B cell (primary cell): ENCODE data around the gene BABAM2. TPM values are rescaled to one million over a fixed set of nuclear protein-coding genes. Genes with fewer than 3 reads are reported as not detected.
"Not testable (repeated sequence)": the region's sequence is repeated elsewhere in the genome, so short reads cannot be mapped to it uniquely, and the experiment has no call there.

Experiments used
- ATAC-seq: fragments of 200-7000 bp; cut with Tn5 transposase; one replicate; pipeline ENCODE4 v1.10.0; 2021; ENCODE audit warnings: low read depth, mild to moderate bottlenecking, moderate number of reproducible peaks, moderate library complexity
- CTCF ChIA-PET: fragments of 350-600 bp; sonication (Branson Sonifier 250); formaldehyde crosslinking; loops from one replicate; lab custom pipeline; 2021; ENCODE audit warnings: antibody characterized with exemption, inconsistent platforms; lab: Charles Lee
- POLR2A ChIA-PET: fragments of 350-600 bp; sonication (Branson Sonifier 250); formaldehyde crosslinking; loops from one replicate; lab custom pipeline; 2021; ENCODE audit warnings: antibody characterized with exemption; lab: Charles Lee
- DNase-seq: peaks from one replicate; pipeline ENCODE4 v3.0.0; 2013
- H2AFZ ChIP-seq: 2 replicates; pipeline ENCODE4 v1.6.1; 2012; ENCODE audit warnings: mild to moderate bottlenecking, low read depth, low read length; ENCODE audit not compliant: insufficient read depth, poor library complexity, severe bottlenecking
- H3K27ac ChIP-seq, 2 donors: 1 replicate in 1 of 2; 2 replicates in 1 of 2; pipeline ENCODE4 v1.5.1; 2012 to 2013; ENCODE audit warnings: low read length in 2 of 2, mild to moderate bottlenecking in 2 of 2, moderate library complexity in 1 of 2
- H3K27me3 ChIP-seq, 4 experiments: fragments of 200-600 bp in 1 of 4; sonication (generic) in 1 of 4; replicated peaks in 1 of 4; 1 replicate in 2 of 4; 2 replicates in 2 of 4; pipeline versions ENCODE4 v1.6.1 to v1.7.0; 2013 to 2016; ENCODE audit warnings: low read length in 3 of 4, mild to moderate bottlenecking in 2 of 4, mixed read lengths in 1 of 4, moderate library complexity in 1 of 4; ENCODE audit not compliant: insufficient read depth in 4 of 4, control insufficient read depth in 3 of 4; ENCODE audit errors: control extremely low read depth in 1 of 4
- H3K36me3 ChIP-seq, 2 experiments: replicated peaks in 1 of 2; 1 replicate in 1 of 2; 2 replicates in 1 of 2; pipeline versions ENCODE4 v1.6.1 to v1.7.1; 2013; ENCODE audit warnings: low read length in 1 of 2; ENCODE audit not compliant: insufficient read depth in 2 of 2, control insufficient read depth in 1 of 2; ENCODE audit errors: control extremely low read depth in 1 of 2, extremely low read depth in 1 of 2
- H3K4me1 ChIP-seq, 2 donors: fragments of 200-600 bp in 1 of 2; sonication (generic) in 1 of 2; 1 replicate in 1 of 2; 2 replicates in 1 of 2; pipeline versions ENCODE4 v1.5.1 to v1.6.1; 2013 to 2017; ENCODE audit warnings: low read length in 2 of 2; ENCODE audit not compliant: control insufficient read depth in 2 of 2, insufficient read depth in 2 of 2
- H3K4me2 ChIP-seq: replicated peaks from 2 replicates; pipeline ENCODE3; 2012; ENCODE audit warnings: mild to moderate bottlenecking, low read depth, low read length; ENCODE audit not compliant: poor library complexity, severe bottlenecking
- H3K4me3 ChIP-seq, 5 experiments: fragments of 200-600 bp in 1 of 5; sonication (generic) in 1 of 5; 1 replicate in 3 of 5; 2 replicates in 2 of 5; pipeline versions ENCODE4 v1.5.1 to v1.7.0; 2011 to 2016; ENCODE audit warnings: low read length in 4 of 5, mild to moderate bottlenecking in 4 of 5, low read depth in 2 of 5, control low read depth in 1 of 5, moderate library complexity in 1 of 5; ENCODE audit not compliant: insufficient read depth in 1 of 5; ENCODE audit errors: control extremely low read depth in 1 of 5, extremely low read depth in 1 of 5
- H3K79me2 ChIP-seq: fragments of 200-600 bp; sonication (generic); one replicate; pipeline ENCODE4 v1.6.0; 2016; ENCODE audit warnings: low read length; ENCODE audit not compliant: control insufficient read depth, insufficient read depth
- H3K9ac ChIP-seq: fragments of 200-600 bp; sonication (generic); 2 replicates; pipeline ENCODE4 v1.6.1; 2017; ENCODE audit warnings: mild to moderate bottlenecking, low read length, moderate library complexity
- H3K9me3 ChIP-seq, 3 donors: one replicate each; pipeline versions ENCODE4 v1.6.1 to v1.7.1; 2013; ENCODE audit warnings: low read length in 2 of 3; ENCODE audit not compliant: control insufficient read depth in 2 of 3, insufficient read depth in 1 of 3; ENCODE audit errors: control extremely low read depth in 1 of 3
- H4K20me1 ChIP-seq: 2 replicates; pipeline ENCODE4 v1.6.0; 2012; ENCODE audit warnings: mild to moderate bottlenecking, low read length; ENCODE audit not compliant: insufficient read depth, control insufficient read depth, poor library complexity, severe bottlenecking
- H3K27ac Mint-ChIP-seq: one replicate; pipeline ENCODE4 v1.8.0; 2021; ENCODE audit warnings: mixed read lengths
- H3K27me3 Mint-ChIP-seq: one replicate; pipeline ENCODE4 v1.8.0; 2021; ENCODE audit warnings: mixed read lengths
- H3K4me1 Mint-ChIP-seq: one replicate; pipeline ENCODE4 v1.8.0; 2021; ENCODE audit warnings: mixed read lengths
- H3K4me3 Mint-ChIP-seq: one replicate; pipeline ENCODE4 v1.8.0; 2021; ENCODE audit warnings: mixed read lengths
- H3K9me3 Mint-ChIP-seq: one replicate; pipeline ENCODE4 v1.8.0; 2022; ENCODE audit warnings: mixed read lengths; ENCODE audit not compliant: insufficient read depth
- EZH2 ChIP-seq: IDR thresholded peaks from 2 replicates; pipeline ENCODE4 v1.6.1; 2012; ENCODE audit warnings: borderline replicate concordance, low read depth, mild to moderate bottlenecking, moderate library complexity, low read length; ENCODE audit not compliant: insufficient read depth, poor library complexity, severe bottlenecking
- WGBS: methylation state at CpG from one replicate; pipeline ENCODE4 v1.1.5; 2013; ENCODE audit warnings: missing lambda C conversion rate; ENCODE audit not compliant: insufficient coverage; 5-methylcytosine and 5-hydroxymethylcytosine counted together
- intact Hi-C: fragments of 100-400 bp; cut with micrococcal nuclease; formaldehyde crosslinking; loops from one replicate; pipeline ENCODE4 v1.10.0; 2022
- polyA plus RNA-seq: library from polyadenylated mRNA; depleted of rRNA; stranded (reverse); fragments of >200 nt; gene quantifications from 2 replicates; pipeline ENCODE4 v1.2.3, GENCODE V29; 2012
- total RNA-seq, 2 donors: library from RNA; stranded (reverse); fragments of 120-200 nt in 1 of 2; gene quantifications; 1 replicate in 1 of 2; 2 replicates in 1 of 2; pipeline versions ENCODE4 v1.2.3 to v1.2.4, GENCODE V29; 2013 to 2022
- TF ChIP-seq, protein P1 (sequence below): fragments of 200-600 bp; IDR thresholded peaks from one replicate; pipeline ENCODE4 v1.8.0; 2022; ENCODE audit warnings: antibody characterized with exemption, mild to moderate bottlenecking

BABAM2 gene
- total and polyA plus RNA-seq, 2 donors (not counting 1 experiment from before 2014, with no cell fraction given): 22.3 to 69.6 TPM

DNA sequence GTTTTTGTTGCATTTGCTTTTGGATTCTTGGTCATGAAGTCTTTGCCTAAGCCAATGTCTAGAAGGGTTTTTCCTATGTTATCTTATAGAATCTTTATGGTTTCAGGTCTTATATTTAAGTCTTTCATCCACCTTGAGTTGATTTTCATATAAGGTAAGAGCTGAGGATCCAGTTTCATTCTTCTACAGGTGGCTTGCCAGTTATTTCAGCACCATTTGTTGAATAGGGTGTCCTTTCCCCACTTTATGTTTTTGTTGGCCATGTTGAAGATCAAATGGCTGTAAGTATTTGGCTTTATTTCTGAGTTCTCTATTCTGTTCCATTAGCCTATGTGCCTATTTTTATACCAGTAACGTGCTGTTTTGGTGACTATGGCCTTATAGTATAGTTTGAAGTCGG, 129.0 kb downstream of the BABAM2 start:
- H3K79me2 ChIP-seq, CTCF ChIA-PET, H3K4me1 Mint-ChIP-seq, H3K27me3 Mint-ChIP-seq, H3K4me1 ChIP-seq, H2AFZ ChIP-seq, H3K27me3 ChIP-seq, H3K27ac Mint-ChIP-seq, H3K4me2 ChIP-seq, H3K9ac ChIP-seq, H3K4me3 Mint-ChIP-seq, H3K27ac ChIP-seq, DNase-seq, ATAC-seq, POLR2A ChIA-PET, H3K9me3 ChIP-seq, intact Hi-C loops, H3K9me3 Mint-ChIP-seq, H3K4me3 ChIP-seq, H3K36me3 ChIP-seq, H4K20me1 ChIP-seq: not testable (repeated sequence)
- no CpG with 5 or more reads among the region's 2 CpGs for WGBS

DNA sequence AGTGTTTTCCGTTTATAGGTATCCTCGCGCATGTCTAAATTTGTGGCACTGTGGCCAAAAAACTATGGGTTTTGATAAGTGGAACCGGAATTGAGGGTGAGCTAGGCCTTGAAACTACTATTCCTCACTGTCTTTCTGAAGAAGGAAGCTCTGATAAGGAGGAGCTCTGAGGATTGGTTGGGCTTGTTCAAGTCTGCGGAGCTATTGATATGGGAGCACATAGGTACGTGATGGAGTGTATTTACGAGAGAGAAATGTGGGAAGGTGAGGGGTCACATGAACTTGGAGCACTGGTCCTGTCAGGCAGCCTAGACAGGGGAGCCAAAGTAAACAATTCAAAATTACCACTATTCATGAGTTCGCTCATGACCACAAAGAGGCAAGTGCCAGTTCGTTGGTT, 131.4 kb downstream of the BABAM2 start:
- ATAC-seq (no peak), DNase-seq (no peak)
- 100% methylated on average over 2 of the region's 9 CpGs for WGBS
- no peaks in the 10 kb centered on the region for H3K9me3 ChIP-seq
- intact Hi-C loops: no loop called here
- no peaks in the 10 kb centered on the region for H3K27me3 Mint-ChIP-seq
- H4K20me1 ChIP-seq: no peaks in the 10 kb centered on the region
- no peak overlapping the region for H2AFZ ChIP-seq
- H3K27me3 ChIP-seq: no peaks in the 10 kb centered on the region
- H3K9me3 Mint-ChIP-seq: peaks cover 5% of the 10 kb centered on the region
- CTCF ChIA-PET: no interaction called here
- POLR2A ChIA-PET: interaction anchor here (0.6 kb wide), 1 partner anchor 240 kb away, joined by 3 read pairs; no protein-coding TSS in a partner anchor
- H3K27ac ChIP-seq: no peak overlapping the region
- no peak overlapping the region for H3K4me3 ChIP-seq
- TF ChIP-seq, protein P1, sequence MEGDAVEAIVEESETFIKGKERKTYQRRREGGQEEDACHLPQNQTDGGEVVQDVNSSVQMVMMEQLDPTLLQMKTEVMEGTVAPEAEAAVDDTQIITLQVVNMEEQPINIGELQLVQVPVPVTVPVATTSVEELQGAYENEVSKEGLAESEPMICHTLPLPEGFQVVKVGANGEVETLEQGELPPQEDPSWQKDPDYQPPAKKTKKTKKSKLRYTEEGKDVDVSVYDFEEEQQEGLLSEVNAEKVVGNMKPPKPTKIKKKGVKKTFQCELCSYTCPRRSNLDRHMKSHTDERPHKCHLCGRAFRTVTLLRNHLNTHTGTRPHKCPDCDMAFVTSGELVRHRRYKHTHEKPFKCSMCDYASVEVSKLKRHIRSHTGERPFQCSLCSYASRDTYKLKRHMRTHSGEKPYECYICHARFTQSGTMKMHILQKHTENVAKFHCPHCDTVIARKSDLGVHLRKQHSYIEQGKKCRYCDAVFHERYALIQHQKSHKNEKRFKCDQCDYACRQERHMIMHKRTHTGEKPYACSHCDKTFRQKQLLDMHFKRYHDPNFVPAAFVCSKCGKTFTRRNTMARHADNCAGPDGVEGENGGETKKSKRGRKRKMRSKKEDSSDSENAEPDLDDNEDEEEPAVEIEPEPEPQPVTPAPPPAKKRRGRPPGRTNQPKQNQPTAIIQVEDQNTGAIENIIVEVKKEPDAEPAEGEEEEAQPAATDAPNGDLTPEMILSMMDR: no peak
- no peak for TF ChIP-seq EZH2
- no peak overlapping the region for H3K27ac Mint-ChIP-seq
- peaks cover 7 to 8% of the 10 kb centered on the region in 2 experiments for H3K36me3 ChIP-seq
- H3K4me2 ChIP-seq: no peak overlapping the region
- H3K9ac ChIP-seq: no peak overlapping the region
- H3K4me3 Mint-ChIP-seq: no peak overlapping the region
- H3K4me1 ChIP-seq: no peaks in the 10 kb centered on the region
- H3K79me2 ChIP-seq: no peaks in the 10 kb centered on the region
- H3K4me1 Mint-ChIP-seq: no peaks in the 10 kb centered on the region
